ENCODE results near the gene DAPK2.

DNA sequence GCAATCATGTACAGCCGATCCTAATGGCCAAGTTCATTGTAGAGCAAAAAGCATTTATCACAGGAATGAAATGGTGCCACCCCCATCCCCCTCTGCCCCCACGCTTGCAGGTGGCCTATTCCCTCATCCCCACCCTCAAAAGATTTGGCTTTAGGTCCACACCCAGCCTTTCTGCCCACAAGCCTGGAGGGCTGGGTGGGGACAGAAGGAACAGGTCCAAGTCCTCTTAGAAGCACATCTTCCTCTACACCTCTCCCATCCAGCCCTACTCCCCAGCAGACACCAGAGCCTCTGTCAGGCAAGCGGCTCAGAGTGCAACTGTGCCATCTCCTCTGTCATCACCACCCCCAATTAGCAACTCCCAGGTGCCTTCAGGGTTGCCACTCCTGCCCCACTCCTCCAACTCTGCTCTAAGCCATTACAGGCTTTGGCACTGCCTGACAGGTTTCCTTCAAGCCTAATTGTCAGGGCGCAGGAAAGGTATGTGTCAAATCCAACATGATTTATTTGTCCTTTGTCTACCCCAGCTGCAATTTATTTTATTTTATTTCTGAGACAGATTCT, 49.4 kb downstream of the DAPK2 start:
- TF ChIP-seq, protein P1, sequence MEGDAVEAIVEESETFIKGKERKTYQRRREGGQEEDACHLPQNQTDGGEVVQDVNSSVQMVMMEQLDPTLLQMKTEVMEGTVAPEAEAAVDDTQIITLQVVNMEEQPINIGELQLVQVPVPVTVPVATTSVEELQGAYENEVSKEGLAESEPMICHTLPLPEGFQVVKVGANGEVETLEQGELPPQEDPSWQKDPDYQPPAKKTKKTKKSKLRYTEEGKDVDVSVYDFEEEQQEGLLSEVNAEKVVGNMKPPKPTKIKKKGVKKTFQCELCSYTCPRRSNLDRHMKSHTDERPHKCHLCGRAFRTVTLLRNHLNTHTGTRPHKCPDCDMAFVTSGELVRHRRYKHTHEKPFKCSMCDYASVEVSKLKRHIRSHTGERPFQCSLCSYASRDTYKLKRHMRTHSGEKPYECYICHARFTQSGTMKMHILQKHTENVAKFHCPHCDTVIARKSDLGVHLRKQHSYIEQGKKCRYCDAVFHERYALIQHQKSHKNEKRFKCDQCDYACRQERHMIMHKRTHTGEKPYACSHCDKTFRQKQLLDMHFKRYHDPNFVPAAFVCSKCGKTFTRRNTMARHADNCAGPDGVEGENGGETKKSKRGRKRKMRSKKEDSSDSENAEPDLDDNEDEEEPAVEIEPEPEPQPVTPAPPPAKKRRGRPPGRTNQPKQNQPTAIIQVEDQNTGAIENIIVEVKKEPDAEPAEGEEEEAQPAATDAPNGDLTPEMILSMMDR (IDR thresholded peaks at IDR 0.05; ENCODE audit: low read depth, low read length), result no peak
- no peak for TF ChIP-seq EZH2phosphoT487 (IDR thresholded peaks at IDR 0.05; ENCODE audit: low read depth)

All from OCI-LY3 (cell line).